Spleen (tissue), 7 donors: ENCODE measurements around the gene SLC4A8.

Experiments used
- POLR2A ChIP-seq, 3 donors: fragments of 450-650 bp; IDR thresholded peaks; one replicate each; pipeline ENCODE4 v1.5.1; 2017; ENCODE audit warnings: antibody characterized with exemption in 3 of 3, mild to moderate bottlenecking in 1 of 3
- POLR2AphosphoS5 ChIP-seq, 3 donors: sonication (generic); formaldehyde crosslinking; IDR thresholded peaks; one replicate each; pipeline ENCODE4 v1.5.1; 2017; ENCODE audit warnings: antibody characterized with exemption in 3 of 3
- TF ChIP-seq, protein P1 (sequence below), 11 experiments: fragments of 200-600 bp in 7 of 11; fragments of 450-650 bp in 4 of 11; sonication (generic) in 4 of 11; IDR thresholded peaks in 8 of 11; conservative IDR thresholded peaks in 3 of 11; 1 replicate in 7 of 11; 2 replicates in 4 of 11; pipeline versions ENCODE4 v1.4.0 to v1.8.0; 2016 to 2021; ENCODE audit warnings: antibody characterized with exemption in 11 of 11, inconsistent platforms in 4 of 11, mild to moderate bottlenecking in 1 of 11
- donor health status: DM: no; HTN: no; CAD: no; lungs with moderate emphysema.
- donor health status: DM: no; HTN: no; CAD: no.
- donor health status: DM: no; HTN: no; CAD: no.

DNA sequence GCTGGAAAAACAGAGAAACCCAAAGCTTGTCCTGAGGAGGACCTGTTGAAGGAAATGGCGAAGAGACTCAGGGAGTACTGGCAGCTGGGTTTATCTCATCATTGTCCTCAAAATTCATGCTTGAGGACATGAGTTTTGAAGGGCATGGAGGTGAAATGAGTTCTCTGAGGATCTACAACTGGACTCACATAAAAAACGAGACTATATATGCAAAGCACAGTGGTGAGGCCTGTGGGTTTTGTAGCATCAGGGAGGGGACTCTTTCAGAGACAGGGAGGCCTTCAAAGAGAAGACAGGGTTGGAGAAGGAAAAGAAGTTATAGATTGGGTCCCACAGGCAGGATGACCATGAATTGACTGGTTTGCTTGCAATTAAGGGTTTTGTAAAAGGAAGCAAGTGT, 95.1 kb downstream of the SLC4A8 start:
- TF ChIP-seq POLR2AphosphoS5 (IDR thresholded peaks at IDR 0.05) (no peak), POLR2A (IDR thresholded peaks at IDR 0.05) (no peak)
- TF ChIP-seq, protein P1, sequence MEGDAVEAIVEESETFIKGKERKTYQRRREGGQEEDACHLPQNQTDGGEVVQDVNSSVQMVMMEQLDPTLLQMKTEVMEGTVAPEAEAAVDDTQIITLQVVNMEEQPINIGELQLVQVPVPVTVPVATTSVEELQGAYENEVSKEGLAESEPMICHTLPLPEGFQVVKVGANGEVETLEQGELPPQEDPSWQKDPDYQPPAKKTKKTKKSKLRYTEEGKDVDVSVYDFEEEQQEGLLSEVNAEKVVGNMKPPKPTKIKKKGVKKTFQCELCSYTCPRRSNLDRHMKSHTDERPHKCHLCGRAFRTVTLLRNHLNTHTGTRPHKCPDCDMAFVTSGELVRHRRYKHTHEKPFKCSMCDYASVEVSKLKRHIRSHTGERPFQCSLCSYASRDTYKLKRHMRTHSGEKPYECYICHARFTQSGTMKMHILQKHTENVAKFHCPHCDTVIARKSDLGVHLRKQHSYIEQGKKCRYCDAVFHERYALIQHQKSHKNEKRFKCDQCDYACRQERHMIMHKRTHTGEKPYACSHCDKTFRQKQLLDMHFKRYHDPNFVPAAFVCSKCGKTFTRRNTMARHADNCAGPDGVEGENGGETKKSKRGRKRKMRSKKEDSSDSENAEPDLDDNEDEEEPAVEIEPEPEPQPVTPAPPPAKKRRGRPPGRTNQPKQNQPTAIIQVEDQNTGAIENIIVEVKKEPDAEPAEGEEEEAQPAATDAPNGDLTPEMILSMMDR (IDR thresholded peaks at IDR 0.05 in 8 of 11, conservative IDR thresholded peaks at IDR 0.05 in 3 of 11) = no peak
